H4 (cell line): Measurements from ENCODE around the gene TMEM150B. TPM values are rescaled to one million over a fixed set of nuclear protein-coding genes. Genes with fewer than 3 reads are reported as not detected.

Source experiments
- DNase-seq: peaks from one replicate; pipeline ENCODE4 v3.0.0-alpha.2; 2015; ENCODE audit warnings: low spot score
- total RNA-seq: library from RNA; depleted of rRNA; stranded (reverse); fragments of >200 nt; shearing (Covaris generic); gene quantifications from 2 replicates; pipeline ENCODE4 v1.2.3, GENCODE V29; 2014; rRNA removed

TMEM150B gene, protein sequence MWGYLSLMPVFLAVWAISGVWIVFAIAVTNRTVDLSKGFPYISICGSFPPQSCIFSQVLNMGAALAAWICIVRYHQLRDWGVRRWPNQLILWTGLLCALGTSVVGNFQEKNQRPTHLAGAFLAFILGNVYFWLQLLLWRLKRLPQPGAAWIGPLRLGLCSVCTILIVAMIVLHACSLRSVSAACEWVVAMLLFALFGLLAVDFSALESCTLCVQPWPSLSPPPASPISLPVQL
- not detected in 2 replicates for total RNA-seq

DNA sequence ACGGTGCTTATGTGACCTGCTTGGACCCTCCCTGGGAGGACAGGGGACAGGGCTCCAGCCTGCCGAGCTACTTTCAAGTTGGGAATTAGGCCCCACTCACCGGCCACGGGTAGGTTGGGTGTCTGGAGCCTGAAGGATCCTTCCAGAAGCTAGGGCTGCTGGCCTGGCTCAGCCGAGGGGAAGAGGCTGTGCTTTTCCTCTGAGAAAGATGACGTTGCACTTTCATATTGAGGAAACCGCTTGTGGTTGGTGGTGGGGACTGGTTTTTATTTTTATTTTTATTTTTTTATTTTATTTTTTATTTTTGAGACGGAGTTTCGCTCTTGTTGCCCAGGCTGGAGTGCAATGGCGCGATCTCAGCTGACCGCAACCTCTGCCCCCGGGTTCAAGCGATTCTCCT is at the start of gene TMEM150B:
TMEM150B (minus strand) TSS at position 170 of the 400 bp plus-strand sequence. CDS start 4,305 bp downstream, outside the sequence.
- no peak for DNase-seq

DNA sequence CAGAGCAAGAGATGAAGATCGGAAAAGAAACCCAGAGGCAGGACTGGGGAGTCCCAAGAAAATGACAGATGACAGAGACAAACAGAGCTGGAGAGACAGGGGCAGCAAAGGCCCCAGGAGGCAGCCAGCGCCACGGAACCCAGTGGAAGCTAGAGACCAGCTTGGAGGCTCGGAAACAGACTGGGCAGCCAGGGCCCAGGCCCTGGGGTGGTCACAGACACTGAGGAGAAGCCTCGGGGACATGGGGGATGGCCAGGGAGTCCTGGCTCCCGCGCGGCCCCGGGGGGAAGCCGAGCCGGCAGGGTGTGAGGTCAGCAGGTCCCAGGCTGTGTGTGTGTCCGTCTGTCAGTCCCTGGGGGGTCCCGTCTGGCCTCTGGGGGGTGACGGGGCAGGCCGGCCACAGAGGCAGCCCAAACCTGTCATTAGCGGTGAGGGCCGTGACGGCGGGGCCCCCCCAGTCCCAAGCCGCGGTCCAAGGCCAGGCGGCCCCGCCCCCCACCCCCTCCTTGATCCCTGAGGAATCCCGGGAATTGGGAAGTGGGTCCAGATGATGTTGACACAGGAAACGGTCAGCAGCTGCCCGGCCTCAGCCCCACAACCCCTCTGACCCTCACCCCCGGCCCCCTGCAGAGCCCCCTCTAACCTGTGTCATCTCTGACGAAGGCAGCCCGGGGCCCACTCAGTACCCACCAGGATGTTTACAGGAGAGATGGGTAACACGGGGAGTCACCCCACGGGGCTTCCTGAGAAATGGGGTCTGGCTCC is 49.0 kb upstream of the TMEM150B start:
- DNase-seq: no peak

DNA sequence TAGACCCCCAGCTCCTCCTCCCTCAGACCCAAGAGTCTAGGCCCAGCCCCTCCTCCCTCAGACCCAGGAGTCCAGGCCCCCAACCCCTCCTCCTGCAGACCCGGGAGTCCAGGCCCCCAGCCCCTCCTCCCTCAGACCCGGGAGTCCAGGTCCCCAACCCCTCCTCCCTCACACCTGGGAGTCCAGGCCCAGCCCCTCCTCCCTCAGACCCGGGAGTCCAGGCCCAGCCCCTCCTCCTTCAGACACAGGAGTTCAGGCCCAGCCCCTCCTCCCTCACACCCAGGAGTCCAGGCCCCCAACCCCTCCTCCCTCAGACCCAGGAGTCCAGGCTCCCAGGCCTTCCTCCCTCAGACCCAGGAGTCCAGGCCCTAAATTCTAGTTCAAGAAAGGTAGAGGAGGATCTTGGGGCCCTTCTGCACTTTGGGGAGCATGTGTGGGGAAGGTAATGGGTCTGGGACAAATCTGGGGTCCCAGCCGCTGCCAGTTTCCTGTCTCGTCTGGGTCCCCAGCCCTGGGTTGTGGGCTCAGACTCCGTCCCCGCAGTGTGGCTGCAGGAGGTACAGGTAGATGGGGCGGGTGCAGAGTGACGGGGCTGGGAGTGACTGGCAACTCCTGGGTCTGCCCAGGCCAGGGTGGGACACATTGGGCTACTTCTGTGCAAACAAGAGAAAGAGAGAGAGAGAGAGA is 48.3 kb upstream of the TMEM150B start:
- DNase-seq: no peak

DNA sequence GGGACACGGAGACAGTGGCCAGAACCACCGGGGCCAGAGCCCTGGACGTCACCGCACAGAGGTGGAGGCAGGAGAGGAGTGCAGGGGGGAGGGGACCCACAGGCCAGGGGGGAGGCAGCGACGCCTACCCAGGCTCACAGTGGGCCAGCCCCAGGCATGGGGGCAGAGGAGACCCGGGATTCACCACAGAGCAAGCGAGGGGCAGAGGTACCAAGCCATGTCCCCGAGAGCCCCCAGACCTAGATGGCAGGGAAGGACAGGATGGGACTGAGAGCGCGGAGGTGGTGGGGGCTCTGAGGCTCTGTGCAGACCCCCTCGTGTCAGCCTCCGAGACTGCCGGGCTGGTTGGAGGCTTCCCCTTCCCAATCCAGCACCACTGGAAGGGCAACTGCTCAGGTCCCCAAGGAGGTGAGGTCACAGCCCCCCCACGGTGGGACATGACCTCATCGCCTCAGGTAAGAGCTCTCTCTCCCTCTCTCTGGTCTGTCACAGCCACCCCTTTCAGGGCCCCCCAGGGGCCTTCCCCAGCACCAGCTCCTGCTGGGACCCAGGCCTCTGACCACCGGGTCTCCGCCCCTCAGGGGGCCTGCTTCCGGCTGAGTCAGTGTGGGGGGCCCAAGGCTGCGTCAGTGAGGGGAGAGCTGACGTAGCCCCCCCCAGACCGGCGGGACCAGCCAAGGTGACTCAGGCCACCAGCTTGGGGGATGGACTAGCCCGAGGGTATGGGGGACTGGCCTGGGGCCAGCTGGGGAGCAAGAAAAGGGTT is 47.4 kb upstream of the TMEM150B start:
- DNase-seq: no peak

DNA sequence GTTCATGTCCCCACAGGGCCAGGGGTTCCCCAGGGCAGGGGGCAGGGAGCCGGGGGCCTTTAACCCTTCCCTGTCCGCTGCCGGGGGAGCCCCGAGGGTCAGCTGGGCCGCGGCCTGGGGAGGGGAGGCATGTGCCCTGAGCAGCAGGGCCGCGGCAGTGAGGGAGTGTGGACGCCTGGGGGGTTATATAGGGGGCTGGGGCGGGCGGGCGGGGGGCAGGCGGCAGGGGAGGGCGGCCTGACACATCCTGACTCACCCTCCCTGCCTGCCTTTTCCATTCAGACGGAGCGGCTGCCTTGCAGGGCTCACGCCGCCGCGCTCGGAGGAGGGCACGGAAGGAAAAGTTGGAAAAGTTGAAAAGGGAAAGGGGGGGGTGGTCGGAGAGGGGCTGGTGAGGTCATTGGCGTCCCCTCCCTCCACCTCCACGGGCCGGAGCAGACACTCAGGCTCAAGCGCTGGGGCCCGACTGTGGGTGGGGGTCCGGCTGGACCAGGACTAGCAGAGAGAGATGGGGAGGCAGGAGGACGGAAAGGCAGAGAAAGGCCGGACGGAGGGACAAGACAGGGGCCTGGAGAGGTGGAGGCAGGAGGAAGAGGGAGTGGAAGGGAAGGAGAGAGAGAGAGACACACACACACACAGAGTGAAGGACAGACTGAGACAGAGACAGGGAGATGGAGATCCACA is 45.3 kb upstream of the TMEM150B start, which contains the start of gene IL11:
IL11 (minus strand) TSS at position 159 of the 684 bp plus-strand sequence; CDS start at position 6, 153 bp downstream.
- no peak for DNase-seq

DNA sequence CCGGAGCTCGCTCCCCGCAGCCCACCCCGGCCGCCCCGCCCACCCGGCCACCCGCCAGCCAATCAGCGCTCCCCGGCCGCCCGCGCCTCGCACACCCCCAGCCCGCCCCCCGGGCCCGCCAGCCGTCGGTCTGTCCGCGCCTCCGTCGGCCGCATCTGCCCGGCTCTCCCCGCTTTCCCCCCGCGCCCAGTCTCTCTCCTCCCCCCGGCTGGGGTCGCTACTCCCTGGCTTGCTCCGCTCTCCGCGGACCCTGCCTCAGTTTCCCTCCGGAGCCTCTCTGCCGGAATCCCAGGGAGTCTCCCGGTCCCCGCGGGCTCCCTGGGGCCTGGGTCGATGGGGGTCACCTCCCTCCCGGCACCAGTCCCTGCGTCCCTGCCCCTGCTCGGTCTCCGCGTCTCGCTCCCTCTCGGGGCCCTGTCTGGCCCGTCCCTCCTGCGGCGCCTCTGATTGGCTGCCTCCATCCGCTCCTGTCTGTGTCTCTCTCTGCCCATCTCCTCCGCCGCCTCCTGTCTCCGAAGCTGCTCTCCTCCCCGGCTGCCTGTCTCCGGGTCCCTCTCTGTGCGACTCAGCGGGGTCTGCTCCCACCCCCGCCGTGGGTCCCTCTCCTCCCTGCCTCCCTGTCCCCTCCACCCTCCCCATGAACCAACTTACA is 44.6 kb upstream of the TMEM150B start:
- DNase-seq: no peak

DNA sequence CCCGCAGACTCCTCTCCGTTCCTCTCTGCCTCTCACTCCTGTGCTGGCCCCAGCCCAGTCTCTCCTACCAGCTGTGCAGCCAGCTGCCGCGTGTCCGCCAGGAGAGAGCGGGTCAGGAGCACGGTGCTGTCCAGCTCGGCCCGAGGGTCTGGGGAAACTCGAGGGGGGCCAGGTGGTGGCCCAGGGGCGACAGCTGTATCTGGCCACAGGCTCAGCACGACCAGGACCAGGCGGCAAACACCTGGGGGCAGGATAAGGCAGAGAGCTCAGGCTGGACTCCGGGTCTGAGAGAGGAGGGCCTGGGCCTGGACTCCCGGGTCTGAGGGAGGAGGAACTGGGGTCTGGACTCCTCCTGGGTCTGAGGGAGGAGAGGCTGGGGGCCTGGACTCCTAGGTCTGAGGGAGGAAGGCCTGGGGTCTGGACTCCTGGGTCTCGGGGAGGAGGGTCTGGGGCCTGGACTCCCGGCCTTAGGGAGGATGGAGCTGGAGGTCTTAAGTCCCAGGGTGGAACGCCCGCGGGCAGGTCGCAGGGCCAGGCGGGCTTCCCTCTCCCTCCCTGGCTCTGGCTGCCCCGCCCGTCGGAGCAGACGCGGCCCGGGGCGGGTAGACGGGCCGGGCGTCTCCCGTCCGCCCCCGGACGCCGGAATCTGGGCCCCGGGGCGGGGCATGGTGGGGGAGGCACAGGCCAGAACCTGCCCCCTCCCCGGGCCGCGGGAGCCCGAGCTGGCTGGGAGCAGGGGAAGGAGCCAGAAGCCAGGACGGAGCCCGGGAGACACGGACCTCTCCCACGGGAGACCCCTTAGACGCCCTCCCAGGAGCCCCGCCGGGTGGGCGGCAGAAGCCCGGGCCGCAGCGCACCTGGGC is 43.8 kb upstream of the TMEM150B start:
- DNase-seq: no peak

DNA sequence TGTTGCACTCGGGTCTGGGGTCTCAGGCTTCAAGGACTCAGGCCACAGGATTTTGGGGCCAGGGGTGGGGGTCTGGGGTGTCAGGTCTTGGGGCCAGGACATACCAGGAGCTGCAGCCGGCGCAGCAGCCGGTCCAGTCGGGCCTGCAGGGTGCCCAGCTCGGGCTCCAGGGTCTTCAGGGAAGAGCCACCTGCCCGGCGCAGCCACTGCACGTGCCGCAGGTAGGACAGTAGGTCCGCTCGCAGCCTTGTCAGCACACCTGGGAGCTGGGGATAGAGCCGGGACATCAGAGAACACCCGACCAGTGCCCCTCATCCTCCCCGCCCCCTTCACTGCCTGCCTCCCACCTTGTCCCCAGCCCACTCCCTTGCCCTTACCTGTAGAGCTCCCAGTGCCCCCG is 43.0 kb upstream of the TMEM150B start:
- DNase-seq: no peak

DNA sequence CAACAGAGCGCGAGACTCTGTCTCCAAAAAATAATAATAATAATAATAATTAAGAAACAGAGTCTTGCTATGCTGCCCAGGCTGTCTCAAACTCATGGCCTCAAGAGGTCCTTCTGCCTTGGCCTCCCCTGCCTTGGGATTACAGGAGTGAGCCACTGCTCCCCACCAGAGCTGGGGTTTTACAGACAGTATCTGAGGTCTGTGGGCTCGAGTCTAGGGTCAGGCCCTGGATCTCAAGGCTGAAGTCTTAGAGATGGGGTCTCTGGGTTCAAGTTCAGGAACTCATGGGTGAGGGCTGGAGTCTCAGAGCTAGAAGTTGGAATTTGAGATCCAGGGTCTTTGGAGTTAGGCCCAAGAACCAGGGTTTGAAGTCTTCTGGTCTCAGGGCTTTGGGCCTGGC is 41.6 kb upstream of the TMEM150B start:
- DNase-seq: no peak

DNA sequence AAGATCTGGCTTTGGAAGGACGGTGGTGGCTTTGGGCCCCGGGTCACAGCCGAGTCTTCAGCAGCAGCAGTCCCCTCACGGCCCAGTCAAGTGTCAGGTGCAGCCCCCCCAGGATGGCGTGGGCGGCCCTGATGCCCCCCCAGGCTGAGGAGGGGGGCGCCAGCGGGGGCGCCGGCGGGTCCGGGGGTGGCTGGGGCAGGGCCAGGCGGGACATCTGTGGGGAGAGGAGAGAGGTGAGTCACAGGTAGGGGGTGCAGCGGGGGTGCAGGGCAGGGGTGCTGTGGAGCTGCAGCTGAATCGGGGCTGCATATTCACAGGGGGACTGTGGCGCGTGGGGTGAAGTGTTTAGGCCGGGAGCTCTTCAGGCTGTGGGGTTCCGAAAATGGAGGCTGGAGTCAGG is 40.8 kb upstream of the TMEM150B start:
- no peak for DNase-seq

DNA sequence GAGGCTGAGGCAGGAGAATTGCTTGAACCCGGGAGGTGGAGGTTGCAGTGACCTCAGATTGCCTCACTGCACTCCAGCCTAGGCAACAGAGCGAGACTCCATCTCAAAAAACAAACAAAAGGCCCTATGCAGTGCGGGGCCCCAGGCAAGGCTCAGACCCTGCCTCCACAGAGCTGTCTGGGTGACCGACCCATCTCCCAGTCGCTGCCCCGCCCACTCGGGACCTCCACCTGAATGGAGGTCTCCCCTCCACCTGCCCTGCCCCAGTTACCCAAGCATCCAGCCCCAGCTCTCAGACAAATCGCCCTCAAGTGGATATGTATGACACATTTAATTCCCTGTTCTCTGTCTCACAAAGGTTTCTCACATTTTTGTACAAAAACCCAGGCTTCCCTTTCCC is 40.1 kb upstream of the TMEM150B start:
- DNase-seq: no peak

DNA sequence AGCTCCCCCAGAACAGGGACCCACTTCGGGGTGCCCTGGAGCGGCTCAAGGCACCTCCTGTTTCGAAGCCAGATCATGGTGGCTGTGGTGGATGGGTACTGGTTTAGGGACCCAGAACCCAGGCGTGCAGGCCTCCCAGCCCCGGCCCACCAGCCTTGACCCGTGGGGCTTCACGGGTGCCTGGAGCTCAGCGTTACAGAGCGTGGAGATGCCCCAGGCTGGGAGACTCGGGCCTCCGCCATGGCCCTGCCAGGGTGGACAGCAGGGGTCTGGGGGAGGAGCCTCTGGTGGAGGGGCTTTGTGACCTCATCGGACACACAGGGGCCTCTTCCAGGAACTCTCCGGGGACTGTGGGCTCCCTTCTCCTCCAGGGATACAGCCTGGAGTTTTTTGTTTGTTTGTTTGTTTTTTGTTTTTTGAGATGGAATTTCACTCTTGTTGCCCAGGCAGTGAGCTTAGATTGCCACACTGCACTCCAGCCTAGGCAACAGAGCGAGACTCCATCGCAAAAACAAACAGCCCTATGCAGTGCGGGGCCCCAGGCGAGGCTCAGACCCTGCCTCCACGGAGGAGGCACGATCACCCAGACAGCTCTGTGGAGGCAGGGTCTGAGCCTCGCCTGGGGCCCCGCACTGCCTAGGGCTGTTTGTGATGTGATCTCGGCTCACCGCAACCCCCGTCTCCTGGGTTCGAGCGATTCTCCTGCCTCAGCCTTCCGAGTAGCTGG is 38.0 kb upstream of the TMEM150B start, which contains the start of gene GARIN5B:
GARIN5B (minus strand) TSS at position 271 of the 727 bp plus-strand sequence; CDS start at position 77, 194 bp downstream.
- DNase-seq: no peak

DNA sequence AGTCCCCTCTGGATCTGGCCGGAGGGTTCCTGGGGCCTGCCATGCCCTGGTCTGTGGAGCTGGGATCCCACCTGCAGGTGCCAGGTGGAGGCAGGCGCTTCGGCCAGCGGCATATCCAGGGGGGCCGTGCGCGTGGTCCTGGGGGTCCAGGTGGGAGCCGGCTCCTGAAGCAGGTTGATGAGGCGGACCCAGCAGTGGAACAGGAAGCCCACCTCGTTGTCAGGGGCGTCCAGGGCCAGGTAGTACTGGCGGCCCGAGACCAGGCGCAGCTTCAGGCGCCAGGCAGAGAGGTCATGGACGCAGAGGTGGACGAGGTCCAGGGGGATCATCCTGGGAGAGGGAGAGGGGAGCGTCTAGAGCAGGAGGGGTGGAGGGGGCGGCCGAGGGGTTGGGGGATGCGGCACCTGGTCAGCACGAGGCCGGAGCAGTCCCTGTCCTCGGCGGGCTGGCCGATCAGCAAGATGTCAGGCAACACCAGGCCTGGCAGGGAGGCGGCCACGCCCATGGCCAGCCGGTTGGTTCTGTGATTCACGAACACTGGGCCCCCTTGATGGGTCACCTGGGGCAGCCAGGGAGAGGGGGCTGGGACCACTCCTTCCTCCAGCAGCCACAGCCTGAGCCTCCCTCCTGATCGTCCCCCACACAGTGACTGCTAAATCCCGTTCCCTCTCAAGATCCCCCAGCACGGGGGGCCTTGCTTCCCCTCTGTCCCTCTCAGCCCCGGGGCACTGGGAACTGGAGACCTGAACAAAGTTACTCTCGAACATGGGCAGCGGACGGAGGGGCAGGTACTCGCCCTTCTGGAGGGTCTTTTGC is 37.2 kb upstream of the TMEM150B start:
- no peak for DNase-seq

DNA sequence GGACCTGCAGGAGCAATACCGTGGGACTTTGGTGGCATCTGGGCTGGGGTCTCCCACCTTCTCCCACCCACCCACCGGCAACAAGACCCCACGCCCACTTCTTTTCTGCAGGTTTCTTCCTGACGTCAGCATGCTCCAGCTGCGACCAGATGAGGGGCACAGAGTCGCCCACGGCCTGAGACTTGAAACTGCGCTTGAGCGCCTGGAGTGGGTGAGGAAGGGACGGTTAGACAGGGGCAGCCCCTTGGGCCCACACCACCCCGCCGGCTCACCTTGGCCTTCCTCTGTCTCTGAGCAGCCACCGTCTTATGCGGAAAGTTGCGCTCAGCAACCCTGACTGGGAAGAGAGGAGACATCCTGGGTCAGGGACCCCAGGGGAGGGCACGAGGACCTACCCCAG is 35.8 kb upstream of the TMEM150B start:
- DNase-seq: no peak

DNA sequence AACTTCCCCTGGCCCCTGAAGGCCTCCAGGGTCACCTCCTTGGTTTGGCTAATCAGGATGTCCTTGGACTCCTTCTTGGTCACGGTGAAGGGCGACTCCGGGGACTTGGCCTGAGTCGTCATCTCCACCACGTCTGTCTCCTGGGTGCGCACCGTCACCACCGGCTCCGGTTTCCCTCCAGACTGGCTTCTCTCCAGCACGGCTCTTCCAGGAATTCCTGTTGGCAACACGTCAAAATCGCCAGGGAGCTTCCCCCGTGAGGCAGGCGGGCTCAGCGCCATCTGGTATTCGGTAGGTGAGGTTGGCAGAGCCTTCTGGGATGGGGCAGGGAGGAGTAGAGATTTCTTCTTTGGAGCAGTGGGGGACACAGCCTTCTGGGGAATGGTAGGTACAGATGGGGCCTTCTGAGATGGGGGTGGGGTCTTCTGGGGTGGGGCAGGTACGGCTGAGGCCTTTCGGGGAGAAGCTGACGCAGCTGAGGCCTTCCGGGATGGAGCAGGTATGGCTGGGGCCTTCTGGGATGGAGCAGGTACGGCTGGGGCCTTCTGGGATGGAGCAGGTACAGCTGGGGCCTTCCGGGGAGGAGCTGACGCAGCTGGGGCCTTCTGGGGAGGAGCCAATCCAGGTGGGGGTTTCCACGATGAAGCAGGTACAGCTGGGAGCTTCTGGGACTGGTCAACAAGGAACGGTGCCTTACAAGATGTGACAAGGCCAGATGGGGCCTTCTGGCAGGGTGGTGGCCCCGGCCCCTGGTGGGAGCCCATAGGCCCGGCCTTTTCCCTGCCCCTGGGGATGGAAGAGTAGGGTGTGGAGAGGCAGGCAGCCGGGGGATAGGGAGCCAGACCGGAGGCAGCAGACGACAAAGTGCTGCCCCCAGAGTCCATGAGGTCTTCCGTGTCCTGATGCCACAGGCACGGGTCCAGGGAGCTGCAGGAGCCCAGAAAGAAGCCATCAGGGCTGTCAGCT is 34.1 kb upstream of the TMEM150B start:
- peak; percentile 66 for DNase-seq

DNA sequence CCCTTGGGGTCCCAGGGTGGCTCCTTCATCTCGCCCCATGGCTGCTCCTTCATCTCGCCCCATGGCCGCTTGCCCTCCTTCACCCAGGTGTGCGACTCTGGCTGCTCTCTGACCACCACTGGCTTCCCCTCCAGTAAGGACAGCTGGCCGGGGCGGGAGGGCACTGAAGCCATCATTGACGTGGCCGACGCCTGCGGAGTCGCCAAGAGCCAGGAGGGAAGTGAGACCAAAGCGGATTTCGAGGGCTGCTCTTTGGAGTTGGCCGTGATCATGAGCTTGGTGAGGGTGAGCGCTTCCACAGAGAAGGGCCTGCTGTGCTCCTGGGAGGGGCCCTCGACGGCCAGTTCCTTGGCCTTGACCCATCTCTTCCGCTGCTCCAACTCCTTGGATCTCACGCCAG is 33.4 kb upstream of the TMEM150B start:
- DNase-seq: no peak
